ENCODE measurements around the gene ELOVL3.

ELOVL3 gene

DNA sequence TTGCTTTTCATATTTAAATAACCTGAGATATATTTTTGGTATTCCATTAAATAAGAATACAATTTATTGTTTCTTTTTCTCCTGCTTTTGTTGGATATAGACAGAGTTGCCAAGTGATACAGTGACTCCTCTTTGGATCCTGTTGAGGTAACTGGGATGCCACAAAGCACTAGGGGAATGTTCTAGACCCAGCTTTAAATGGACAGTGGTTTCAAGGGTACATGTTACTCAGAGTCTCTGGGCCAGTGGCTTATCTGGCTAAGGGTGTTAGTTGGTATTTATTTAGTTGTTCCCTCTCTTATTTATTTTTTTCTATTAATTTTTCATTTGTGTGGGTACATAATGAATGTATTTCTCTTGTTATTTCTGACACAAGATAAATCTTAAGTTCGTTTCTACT, 28.3 kb downstream of the ELOVL3 start:
- Mint-ChIP-seq H3K9me3 (no peaks in the 10 kb centered on the region), H3K27ac (no peak overlapping the region), H3K36me3 (ENCODE audit: low read depth) (peaks cover 48% of the 10 kb centered on the region), H3K27me3 (no peaks in the 10 kb centered on the region), H3K4me1 (ENCODE audit: low read depth) (peaks cover 37% of the 10 kb centered on the region), H3K4me3 (no peak overlapping the region)
- DNase-seq: no peak

DNA sequence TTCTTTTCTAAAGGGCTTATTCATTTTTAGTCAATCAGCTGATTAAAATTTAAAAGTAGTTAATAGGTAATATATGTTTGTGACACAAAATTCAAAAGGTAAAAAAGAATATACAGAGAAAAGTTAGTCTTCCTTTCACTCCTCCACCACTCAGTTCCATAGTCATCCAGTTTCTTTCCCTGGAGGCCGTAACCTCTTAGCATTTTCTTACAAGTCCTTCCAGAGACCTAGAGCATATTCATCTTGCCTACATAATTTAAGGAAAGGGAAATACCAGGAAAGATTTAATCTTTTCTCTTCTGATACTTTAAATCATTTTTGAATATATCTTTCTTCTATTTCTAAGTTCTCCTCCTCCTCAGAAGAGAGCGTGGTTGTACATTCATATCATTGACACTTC, 29.3 kb downstream of the ELOVL3 start:
- peaks cover 33% of the 10 kb centered on the region for H3K4me1 Mint-ChIP-seq (ENCODE audit: low read depth)
- H3K27me3 Mint-ChIP-seq: no peaks in the 10 kb centered on the region
- H3K27ac Mint-ChIP-seq: no peak overlapping the region
- H3K36me3 Mint-ChIP-seq (ENCODE audit: low read depth): peaks cover 49% of the 10 kb centered on the region
- DNase-seq: no peak
- no peak overlapping the region for H3K4me3 Mint-ChIP-seq
- H3K9me3 Mint-ChIP-seq: no peaks in the 10 kb centered on the region

DNA sequence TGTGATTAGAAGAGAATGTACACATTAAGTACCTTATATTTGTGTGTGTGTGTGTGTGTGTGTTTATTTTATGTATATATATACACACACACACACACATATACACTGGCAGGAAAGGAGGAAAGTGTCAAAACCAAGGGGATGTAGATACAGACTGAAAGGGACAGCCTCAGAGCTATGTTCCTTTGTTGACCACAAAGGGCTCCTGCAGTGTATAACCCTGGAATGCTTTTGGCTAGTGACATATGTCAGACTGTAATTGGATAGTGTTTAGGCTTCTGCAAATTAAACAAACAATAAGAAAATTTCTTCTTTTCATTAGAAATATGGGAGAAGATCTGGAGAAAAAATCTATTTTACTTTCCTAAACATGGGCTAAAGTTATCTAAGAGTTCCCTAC, 35.1 kb downstream of the ELOVL3 start:
- DNase-seq: no peak
- Mint-ChIP-seq H3K4me3 (no peak overlapping the region), H3K4me1 (ENCODE audit: low read depth) (peaks cover 39% of the 10 kb centered on the region), H3K27me3 (no peaks in the 10 kb centered on the region), H3K27ac (no peak overlapping the region), H3K36me3 (ENCODE audit: low read depth) (peaks cover 74% of the 10 kb centered on the region), H3K9me3 (no peaks in the 10 kb centered on the region)

DNA sequence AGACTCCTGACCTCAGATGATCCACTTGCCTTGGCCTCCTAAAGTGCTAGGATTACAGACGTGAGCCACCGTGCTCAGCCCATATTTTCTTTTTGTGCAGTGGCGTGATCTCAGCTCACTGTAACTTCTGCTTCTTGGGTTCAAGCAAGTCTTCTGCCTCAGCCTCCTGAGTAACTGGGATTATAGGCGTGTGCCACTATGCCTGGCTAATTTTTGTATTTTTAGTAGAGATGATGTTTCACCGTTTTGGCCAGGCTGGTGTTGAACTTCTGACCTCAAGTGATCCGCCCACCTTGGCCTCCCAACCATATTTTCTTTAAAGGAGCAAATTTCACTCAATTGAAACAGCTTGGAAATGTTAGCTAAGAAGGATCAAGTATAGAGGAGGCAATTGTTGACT, 35.7 kb downstream of the ELOVL3 start:
- no peak for DNase-seq
- Mint-ChIP-seq H3K9me3 (no peaks in the 10 kb centered on the region), H3K4me3 (no peak overlapping the region), H3K27me3 (no peaks in the 10 kb centered on the region), H3K4me1 (ENCODE audit: low read depth) (peaks cover 45% of the 10 kb centered on the region), H3K36me3 (ENCODE audit: low read depth) (peaks cover 76% of the 10 kb centered on the region), H3K27ac (no peak overlapping the region)

DNA sequence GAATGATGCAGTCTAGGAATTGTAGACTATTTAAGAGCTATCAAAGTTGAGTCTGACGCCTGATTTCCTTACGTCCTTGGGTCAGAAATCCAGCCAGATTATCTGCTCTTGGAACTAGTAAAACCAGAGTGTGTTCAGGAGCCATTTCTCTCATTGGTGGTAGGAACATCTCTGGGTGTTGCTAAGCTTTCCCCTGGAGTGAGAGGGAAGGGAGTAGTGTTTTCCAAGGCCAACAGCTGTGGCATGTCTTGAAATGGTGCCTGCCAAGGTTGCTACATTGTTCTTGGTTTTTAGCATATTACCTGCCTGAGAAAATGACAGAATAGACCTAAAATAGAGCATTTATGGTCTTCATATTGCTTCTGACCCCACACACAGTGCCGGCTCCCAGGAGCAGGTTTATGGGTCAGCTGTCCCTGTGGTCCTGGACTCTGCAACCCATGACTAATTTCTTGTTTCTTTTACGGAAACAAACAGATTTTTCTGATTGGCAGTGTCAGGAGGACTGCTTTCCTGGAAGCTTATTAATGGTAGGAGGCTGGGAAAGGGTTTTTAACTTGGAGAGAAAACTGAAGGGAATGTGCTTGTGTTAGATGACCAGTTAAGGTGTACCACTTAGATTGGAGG, 36.8 kb downstream of the ELOVL3 start:
- Mint-ChIP-seq H3K27ac (no peak overlapping the region), H3K27me3 (no peaks in the 10 kb centered on the region), H3K4me3 (no peak overlapping the region), H3K4me1 (ENCODE audit: low read depth) (peaks cover 53% of the 10 kb centered on the region), H3K36me3 (ENCODE audit: low read depth) (peaks cover 82% of the 10 kb centered on the region), H3K9me3 (no peaks in the 10 kb centered on the region)
- DNase-seq: no peak

DNA sequence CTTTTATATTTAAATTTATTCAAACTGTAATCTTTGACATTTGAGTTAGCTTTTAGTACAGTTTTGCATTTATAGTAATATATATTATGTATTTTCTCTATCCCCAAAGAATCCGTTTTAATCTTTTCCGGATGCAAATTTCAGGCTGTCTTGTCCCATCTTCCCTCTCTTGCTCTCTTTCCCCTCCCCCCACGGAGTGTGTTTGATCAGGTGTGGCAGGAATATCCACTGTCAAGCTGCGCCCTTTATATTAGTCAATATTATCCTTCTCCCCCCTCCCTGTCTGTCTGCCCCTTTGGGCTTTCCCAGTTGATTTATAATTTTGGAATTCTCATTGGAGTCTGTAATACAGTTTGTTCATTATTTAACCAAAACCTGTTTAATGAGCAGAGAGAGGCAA, 38.3 kb downstream of the ELOVL3 start:
- Mint-ChIP-seq H3K27me3 (no peaks in the 10 kb centered on the region), H3K4me3 (no peak overlapping the region), H3K4me1 (ENCODE audit: low read depth) (peaks cover 65% of the 10 kb centered on the region), H3K36me3 (ENCODE audit: low read depth) (peaks cover 88% of the 10 kb centered on the region), H3K9me3 (no peaks in the 10 kb centered on the region), H3K27ac (no peak overlapping the region)
- no peak for DNase-seq

DNA sequence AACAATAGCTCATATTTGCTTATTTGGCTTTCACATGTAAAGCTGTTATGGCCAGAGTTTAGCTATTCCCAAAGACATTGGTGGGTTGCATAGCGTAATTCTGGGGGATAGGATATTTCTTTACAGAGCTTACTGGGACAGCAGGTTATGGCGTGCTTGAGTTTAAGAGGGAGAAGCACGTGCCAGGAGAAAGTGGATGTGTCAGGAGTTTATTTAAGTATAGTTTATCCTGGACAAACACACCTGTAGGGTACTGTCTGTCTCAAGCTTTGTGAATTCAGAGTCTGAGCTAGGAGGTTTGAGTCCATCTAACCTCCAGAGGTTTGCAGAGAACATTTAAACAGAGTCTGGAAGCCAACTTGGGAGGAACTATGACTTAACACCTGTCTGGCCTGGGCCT, 40.6 kb downstream of the ELOVL3 start:
- peak overlapping the region; percentile 99 for H3K27ac Mint-ChIP-seq
- no peaks in the 10 kb centered on the region for H3K27me3 Mint-ChIP-seq
- H3K4me3 Mint-ChIP-seq: peak overlapping the region; percentile 24
- H3K36me3 Mint-ChIP-seq (ENCODE audit: low read depth): peaks cover 75% of the 10 kb centered on the region
- H3K9me3 Mint-ChIP-seq: no peaks in the 10 kb centered on the region
- H3K4me1 Mint-ChIP-seq (ENCODE audit: low read depth): peaks cover 70% of the 10 kb centered on the region
- no peak for DNase-seq

DNA sequence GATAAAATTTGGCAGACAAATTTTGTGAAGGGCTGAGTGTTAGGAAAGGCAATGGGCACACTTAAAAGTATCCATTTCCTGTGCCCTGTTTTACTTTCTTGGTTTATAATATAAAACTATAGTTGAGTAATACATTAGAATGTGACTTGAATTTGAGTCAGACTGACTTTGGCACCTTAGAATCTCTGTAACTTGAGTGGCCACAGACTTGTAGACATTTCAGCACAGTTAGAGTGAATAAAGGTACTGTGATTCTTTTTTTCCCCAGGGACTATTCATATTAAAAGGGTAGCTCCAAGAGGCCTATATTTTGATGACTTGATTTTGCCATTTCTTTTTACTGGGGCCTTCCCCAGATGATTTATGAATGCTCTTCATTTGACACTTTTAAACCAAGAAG, 41.6 kb downstream of the ELOVL3 start:
- H3K36me3 Mint-ChIP-seq (ENCODE audit: low read depth): peaks cover 75% of the 10 kb centered on the region

DNA sequence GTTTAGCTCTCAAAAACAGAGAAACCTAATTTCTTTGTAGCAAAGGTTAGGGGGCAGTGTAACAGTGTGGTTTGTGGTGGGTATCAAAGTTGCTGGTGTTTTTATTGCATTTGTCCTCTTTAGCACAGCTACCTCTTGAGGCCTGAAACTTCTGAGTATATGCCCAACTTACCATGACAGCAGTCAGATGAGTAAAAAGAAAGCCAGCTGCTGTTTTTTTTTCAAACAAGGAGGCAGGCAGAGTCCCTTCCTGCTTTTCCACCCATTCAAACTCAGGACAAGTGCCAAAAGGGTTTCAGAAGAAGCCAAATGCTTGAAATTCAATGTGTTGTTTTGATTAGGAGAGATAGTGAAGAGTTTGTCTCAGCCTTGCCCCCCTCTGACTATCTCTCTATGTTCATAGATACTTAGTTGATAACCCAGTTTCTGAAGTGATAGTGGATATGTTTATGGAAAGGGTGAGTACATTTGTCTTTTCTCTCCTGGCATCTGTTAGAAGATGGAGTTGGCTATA, 42.3 kb downstream of the ELOVL3 start:
- H3K27ac Mint-ChIP-seq: peak overlapping the region; percentile 99
- no peak for DNase-seq
- H3K4me1 Mint-ChIP-seq (ENCODE audit: low read depth): peaks cover 71% of the 10 kb centered on the region
- H3K27me3 Mint-ChIP-seq: no peaks in the 10 kb centered on the region
- H3K9me3 Mint-ChIP-seq: no peaks in the 10 kb centered on the region
- H3K4me3 Mint-ChIP-seq: peak overlapping the region; percentile 46
- peaks cover 71% of the 10 kb centered on the region for H3K36me3 Mint-ChIP-seq (ENCODE audit: low read depth)

More for the DNA sequence above, 41.6 kb downstream of the ELOVL3 start:
- no peaks in the 10 kb centered on the region for H3K9me3 Mint-ChIP-seq
- H3K27ac Mint-ChIP-seq: peak overlapping the region; percentile 99
- DNase-seq: no peak
- peak overlapping the region; percentile 46 for H3K4me3 Mint-ChIP-seq
- H3K4me1 Mint-ChIP-seq (ENCODE audit: low read depth): peaks cover 74% of the 10 kb centered on the region
- H3K27me3 Mint-ChIP-seq: no peaks in the 10 kb centered on the region

DNA sequence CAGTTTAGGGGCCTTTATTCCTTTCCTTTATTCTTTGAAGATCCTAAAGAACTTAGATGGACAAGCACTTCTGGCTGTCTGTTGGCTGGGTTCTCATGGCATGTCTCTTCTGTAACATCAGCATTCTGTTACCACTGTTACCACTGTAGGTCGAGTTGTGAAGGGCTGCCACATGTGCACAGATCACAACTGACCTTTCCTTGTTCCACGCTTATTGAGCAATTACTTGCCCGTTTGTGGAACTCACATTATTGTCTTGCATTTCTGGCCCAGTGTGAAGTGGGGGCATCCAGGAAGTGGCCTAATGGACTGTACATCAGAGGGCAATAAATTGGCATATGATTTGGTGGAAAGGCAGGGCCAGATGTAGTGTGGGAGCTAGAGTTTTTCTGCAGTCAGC, 42.9 kb downstream of the ELOVL3 start:
- H3K36me3 Mint-ChIP-seq (ENCODE audit: low read depth): peaks cover 69% of the 10 kb centered on the region
- peak overlapping the region; percentile 46 for H3K4me3 Mint-ChIP-seq
- H3K27ac Mint-ChIP-seq: peak overlapping the region; percentile 99
- DNase-seq: no peak
- H3K27me3 Mint-ChIP-seq: no peaks in the 10 kb centered on the region
- no peaks in the 10 kb centered on the region for H3K9me3 Mint-ChIP-seq
- H3K4me1 Mint-ChIP-seq (ENCODE audit: low read depth): peaks cover 74% of the 10 kb centered on the region

DNA sequence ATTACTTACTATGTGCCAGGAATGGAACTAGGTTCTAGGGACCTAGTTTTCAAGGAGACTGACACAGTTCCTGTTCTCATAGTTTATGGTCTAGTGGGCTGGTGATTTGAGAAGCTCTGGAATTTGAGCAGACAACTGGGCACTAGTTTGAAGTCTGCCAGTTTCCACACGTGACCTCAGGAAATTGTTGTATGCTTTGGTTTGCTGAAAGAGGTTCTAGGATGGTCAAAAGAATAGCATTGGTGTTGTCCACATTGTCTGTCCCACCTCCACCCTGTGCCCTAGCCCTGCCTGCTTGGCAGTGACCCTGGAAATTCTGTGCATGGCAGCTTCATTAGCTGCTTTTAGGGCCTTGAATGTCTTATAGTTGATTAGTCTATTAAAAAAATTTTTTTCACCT, 48.0 kb downstream of the ELOVL3 start:
- no peak overlapping the region for H3K4me3 Mint-ChIP-seq

DNA sequence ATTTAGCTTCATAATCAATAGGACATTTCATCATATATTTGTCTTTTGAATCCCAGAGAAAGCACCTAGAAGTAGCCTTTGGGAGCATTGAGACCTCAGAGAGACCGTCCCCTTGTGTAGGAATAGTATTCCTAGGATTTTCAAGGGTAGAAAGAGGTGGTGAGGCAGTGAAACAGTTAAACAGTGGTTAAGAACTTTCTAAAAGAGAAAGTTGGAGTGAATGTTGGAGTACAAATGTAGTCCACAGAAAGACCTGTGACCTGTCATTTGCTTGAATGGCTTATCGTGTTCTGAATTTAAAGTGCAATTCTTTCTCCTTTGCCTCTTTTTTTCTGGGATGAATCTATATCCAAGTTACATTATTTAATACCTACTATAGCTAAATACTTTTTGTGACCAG, 49.2 kb downstream of the ELOVL3 start:
- H3K27me3 Mint-ChIP-seq: no peaks in the 10 kb centered on the region
- H3K36me3 Mint-ChIP-seq (ENCODE audit: low read depth): peaks cover 50% of the 10 kb centered on the region
- H3K9me3 Mint-ChIP-seq: no peaks in the 10 kb centered on the region
- H3K27ac Mint-ChIP-seq: no peak overlapping the region
- peaks cover 50% of the 10 kb centered on the region for H3K4me1 Mint-ChIP-seq (ENCODE audit: low read depth)
- DNase-seq: no peak
- H3K4me3 Mint-ChIP-seq: no peak overlapping the region

More for the DNA sequence above, 48.0 kb downstream of the ELOVL3 start:
- DNase-seq: no peak
- peaks cover 49% of the 10 kb centered on the region for H3K36me3 Mint-ChIP-seq (ENCODE audit: low read depth)
- H3K27me3 Mint-ChIP-seq: no peaks in the 10 kb centered on the region
- peaks cover 45% of the 10 kb centered on the region for H3K4me1 Mint-ChIP-seq (ENCODE audit: low read depth)
- H3K27ac Mint-ChIP-seq: no peak overlapping the region
- H3K9me3 Mint-ChIP-seq: no peaks in the 10 kb centered on the region

DNA sequence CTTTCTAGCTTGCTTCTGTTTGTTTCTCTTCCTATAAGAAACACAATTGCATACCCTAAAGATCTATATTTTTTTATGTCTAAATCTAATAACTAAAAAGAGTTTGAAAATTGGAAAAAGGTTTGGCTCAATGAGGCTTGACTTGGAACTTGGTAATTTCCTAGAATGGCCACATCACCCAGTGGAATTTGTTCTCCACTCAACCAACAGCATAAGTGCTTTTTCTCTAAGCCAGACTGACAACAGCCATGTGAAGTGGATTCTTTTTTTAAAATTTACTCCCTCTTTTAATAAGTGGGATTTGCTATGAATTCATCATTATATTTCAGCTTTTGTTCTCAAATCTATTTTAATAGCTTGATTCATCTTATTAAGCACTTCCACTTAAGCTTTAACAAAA, 53.0 kb downstream of the ELOVL3 start:
- Mint-ChIP-seq H3K9me3 (no peaks in the 10 kb centered on the region), H3K27ac (no peak overlapping the region), H3K36me3 (ENCODE audit: low read depth) (peaks cover 48% of the 10 kb centered on the region), H3K4me3 (no peak overlapping the region), H3K27me3 (no peaks in the 10 kb centered on the region), H3K4me1 (ENCODE audit: low read depth) (peaks cover 56% of the 10 kb centered on the region)
- no peak for DNase-seq

Measured in activated T-cell treated with anti-CD3 and anti-CD28 coated beads, Interleukin-2, amount 50 U/mL, for 24 hours (primary cell).